ENCODE measurements around the gene DEPDC5.

DEPDC5 gene

DNA sequence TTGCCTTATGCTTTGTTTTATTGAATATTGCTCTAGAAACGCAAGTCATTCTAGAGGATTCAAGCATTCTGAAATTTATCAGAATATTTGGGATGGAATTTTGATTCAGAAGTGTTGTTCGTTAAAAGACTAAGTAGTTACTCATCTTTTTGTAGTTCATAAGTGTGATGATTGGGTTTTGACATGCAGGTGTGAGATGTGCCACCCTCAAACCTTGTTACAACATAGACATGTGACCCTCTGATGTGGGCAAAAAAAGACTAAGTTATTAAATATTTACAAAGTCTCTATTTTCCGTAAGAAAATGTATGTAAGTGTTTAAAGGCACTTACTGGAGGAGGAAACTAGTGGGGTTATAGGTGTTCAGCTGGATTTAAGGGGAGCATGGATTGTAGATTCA lies 199.4 kb downstream of the DEPDC5 start:
- no peak for DNase-seq

DNA sequence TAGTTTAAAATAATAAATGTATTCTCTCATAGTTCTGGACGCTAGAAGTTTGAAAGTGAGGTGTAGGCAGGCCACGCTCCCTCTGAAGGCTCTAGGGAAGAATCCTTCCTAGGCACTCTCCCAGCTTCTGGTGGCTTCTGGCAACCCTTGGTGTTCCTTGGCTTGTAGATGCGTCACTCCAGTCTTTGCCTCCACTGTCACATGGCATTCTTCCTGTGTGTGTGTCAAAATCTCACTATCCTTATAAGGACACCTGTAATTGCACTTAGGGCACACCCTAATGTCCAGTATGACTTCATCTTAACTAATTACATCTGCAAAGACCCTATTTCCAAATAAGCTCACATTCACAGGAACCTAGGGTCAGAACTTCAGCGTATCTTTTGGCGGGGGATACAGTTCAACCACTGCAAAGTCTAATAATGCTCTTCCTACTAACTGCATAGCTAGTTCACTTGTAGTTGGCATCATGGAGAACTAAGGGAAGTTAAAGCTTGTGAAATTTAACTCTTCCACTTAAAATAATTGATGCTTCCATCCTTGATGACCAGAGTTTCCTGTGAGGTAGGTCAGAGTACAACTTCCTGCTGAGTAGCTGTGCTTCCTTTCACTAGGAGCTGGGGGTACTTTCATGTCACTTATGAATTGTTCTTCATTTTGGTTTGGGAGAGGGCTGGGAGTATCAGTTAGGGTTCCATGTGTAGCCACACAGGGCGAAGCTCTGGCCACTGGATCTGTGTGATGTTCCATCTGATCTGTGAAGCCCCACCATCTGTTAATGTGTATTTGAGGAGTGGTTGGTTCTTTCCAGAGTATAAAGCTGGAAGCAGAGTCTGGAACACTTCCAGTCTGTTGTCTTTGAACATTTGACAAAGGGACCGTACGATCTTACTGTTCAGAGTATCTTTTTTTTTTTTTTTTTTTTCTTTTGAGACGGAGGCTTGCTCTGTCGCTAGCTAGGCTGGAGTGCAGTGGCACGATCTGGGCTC lies 201.0 kb downstream of the DEPDC5 start:
- DNase-seq = no peak

DNA sequence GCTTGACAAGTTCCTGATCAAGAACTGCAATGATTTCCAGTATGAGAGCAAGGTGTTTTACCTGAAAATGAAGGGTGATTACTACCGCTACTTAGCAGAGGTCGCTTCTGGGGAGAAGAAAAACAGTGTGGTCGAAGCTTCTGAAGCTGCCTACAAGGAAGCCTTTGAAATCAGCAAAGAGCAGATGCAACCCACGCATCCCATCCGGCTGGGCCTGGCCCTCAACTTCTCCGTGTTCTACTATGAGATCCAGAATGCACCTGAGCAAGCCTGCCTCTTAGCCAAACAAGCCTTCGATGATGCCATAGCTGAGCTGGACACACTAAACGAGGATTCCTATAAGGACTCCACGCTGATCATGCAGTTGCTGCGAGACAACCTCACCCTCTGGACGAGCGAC lies 202.5 kb downstream of the DEPDC5 start:
- DNase-seq = no peak

Data from NCI-H524 treated with DMSO at 0.1 percent for 48 hours (cell line).